Fibroblast of mammary gland (primary cell): ENCODE measurements around the gene EDEM2.
"Not testable (repeated sequence)": the region's sequence is repeated elsewhere in the genome, so short reads cannot be mapped to it uniquely, and the experiment has no call there.

Experiments
- DNase-seq: peaks from one replicate; pipeline ENCODE4 v3.0.0-alpha.2; 2010; ENCODE audit warnings: low read depth
- H3K4me3 ChIP-seq: 2 replicates; pipeline ENCODE4 v1.5.1; 2011; ENCODE audit warnings: low read depth, mild to moderate bottlenecking, low read length, moderate library complexity; ENCODE audit not compliant: control insufficient read depth
- CTCF ChIP-seq: conservative IDR thresholded peaks from 2 replicates; pipeline ENCODE4 v1.5.1; 2011; ENCODE audit warnings: low read depth, low read length, inconsistent platforms; ENCODE audit not compliant: control insufficient read depth, insufficient read depth

Gene EDEM2

DNA sequence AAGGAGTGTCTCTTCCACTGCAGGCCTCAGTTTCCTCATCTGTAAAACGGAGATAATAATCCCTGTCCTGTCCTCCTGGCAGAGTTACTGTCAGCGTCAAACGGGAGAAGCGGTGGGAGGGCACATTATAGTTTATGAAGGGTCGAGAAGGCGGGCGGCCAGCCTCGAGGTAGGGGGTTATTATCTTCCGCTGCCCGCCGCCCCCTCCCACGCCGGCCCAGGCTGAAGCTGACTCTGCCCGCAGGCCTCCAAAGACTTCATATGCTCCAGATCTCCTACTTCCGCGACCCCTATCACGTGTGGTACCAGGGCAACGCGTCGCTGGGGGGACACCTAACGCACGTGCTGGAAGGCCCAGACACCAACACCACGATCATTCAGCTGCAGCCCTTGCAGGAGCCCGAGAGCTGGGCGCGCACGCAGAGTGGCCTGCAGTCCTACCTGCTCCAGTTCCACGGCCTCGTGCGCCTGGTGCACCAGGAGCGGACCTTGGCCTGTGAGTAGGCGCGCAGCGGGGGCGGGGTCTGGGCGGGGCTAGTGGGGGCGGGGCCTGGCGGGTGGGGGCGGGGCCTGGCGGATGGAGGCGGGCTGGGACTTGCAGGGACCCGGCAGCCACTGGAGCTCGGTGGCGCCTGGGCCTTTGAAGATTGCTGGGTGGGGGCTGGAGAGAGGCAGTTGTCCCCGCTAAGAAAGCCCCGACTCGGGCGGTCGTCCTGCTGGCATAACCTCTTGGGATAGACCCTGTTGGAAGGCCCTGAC is 27.5 kb upstream of the EDEM2 start:
- DNase-seq = no peak
- no peak for TF ChIP-seq CTCF
- H3K4me3 ChIP-seq = peak overlapping the region; percentile 15

DNA sequence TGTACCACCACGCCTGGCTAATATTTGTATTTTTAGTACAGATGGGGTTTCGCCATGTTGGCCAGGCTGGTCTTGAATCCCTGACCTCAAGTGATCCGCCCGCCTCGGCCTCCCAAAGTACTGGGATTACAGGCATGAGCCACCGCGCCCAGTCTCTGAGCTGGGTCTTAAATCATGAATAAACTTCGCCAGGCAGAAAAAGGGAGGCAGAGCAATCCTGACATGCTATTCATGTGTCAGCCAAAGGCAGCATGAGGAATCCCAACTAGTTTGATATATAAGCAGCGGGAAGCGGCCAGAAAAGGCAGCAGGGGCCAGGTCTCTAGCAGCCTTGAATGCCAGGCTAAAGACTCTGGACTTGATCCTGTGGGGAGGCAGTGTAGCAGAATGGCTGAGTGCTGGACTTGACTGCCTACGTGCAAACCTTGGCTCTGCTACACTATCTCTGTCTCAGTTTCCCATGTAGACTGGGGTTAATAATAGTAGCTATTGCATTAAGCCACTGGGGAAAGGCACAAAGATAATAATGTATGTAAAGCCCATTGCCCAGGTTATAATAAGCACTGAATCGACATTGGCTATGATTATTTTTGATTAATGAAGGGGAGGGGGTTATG is 26.5 kb upstream of the EDEM2 start:
- TF ChIP-seq CTCF = no peak
- DNase-seq = peak; percentile 48
- peak overlapping the region; percentile 23 for H3K4me3 ChIP-seq

DNA sequence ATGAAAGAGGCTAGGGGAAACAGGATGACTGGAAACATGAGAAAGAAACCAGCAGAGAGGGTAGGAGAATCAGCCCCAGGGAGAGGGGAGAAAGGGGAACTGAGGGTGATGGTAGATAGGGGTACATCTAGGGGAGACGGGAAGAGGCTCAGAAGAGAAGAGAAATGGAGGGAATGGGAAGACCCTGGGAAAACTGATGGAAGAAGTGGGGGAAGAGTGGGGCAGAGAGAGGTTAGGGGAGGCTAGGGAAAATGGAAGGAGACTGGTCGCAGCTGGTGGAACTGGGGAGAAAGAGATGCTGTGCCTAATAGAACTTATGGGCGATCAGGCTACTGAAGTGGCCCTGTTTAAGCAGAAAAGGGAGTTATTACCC is 25.3 kb upstream of the EDEM2 start:
- DNase-seq = no peak
- H3K4me3 ChIP-seq = peak overlapping the region; percentile 62
- TF ChIP-seq CTCF = no peak

GRCh38 chr20:35171753-35172433 is 24.8 kb upstream of the EDEM2 start, which contains the start of gene PROCR:
Gene PROCR, plus strand, starts transcription at chr20:35172072. Its CDS starts 83 bp downstream, at chr20:35172155.
- H3K4me3 ChIP-seq = peak within 1 kb of the TSS; percentile 62
- peak; percentile 95 for DNase-seq
- no peak for TF ChIP-seq CTCF

DNA sequence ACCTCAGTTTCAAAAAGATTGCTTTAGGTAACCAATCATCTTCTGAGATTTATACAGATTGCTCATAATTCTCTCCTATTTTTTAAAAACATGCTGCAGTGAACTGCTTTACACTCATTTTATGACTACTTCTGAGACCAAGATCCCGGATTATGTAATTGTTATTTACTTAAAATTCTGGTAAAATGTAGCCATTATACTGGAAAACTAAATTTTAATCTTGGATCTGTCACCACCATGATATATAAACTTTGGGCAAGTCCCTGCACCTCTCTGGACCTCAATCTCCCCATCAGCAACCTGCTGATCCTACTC is 24.3 kb upstream of the EDEM2 start:
- H3K4me3 ChIP-seq = no peak overlapping the region
- no peak for DNase-seq
- TF ChIP-seq CTCF = no peak

- not testable (repeated sequence) for H3K4me3 ChIP-seq, DNase-seq
Measured at GRCh38 chr20:35168701-35169409, 21.7 kb upstream of the EDEM2 start.

GRCh38 chr20:35167787-35168186 is 20.7 kb upstream of the EDEM2 start:
- no peak overlapping the region for H3K4me3 ChIP-seq
- no peak for TF ChIP-seq CTCF
- no peak for DNase-seq
